HG03064 (cell line): ENCODE measurements around the gene DGCR2.
"Not testable (repeated sequence)": the region's sequence is repeated elsewhere in the genome, so short reads cannot be mapped to it uniquely, and the experiment has no call there.

Experiments used
- ATAC-seq: cut with Tn5 transposase; IDR thresholded peaks from one replicate; pipeline ENCODE4 v1.9.1; 2021; ENCODE audit warnings: low read depth; ENCODE audit not compliant: unreplicated experiment

DGCR2 gene

DNA sequence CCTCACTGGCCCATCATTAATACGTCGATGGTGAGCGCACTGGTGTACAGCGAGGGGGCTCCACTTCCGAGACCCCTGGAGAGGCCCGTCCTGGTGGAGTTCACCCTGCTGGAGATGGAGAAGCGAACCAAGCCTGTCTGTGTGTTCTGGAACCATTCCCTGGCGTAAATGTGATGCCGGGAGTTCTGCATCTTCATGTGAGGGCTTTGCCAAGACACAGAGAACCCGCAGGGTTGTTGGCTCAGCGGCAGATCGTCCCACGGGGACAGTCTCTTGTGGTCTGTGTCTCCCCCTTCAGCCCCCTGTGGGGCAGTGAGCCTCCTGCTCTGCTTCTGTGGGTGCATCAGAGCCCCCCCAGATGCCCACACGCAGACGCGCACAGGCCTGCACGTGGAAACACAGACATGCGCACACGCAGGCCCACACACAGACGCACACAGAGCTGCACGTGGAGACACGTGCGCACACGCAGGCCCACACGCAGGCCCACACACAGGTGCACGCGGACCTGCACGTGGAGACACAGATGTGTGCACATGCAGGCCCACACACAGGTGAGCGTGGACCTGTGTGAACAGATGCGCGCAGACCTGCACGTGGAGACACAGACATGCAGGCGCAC lies 130.3 kb downstream of the DGCR2 start:
- ATAC-seq, result no peak

DNA sequence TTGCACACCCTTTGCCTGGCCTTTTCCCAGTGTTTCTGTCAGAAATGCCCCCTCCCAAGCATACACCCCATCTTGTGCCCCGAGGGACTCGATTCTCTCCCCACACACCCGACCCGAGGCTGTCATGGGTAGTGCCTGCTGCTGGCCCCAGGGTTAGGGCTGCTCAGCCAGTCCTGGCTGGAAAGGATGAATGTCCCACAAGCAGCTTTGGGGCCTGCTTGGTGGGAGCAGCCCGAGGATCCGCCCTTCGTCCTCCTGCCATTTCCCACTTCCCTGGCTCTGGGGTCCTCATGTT lies 131.1 kb downstream of the DGCR2 start:
- ATAC-seq, result no peak

- ATAC-seq, result no peak
Measured at GRCh38 chr22:18990355-18991137, 131.7 kb downstream of the DGCR2 start.

DNA sequence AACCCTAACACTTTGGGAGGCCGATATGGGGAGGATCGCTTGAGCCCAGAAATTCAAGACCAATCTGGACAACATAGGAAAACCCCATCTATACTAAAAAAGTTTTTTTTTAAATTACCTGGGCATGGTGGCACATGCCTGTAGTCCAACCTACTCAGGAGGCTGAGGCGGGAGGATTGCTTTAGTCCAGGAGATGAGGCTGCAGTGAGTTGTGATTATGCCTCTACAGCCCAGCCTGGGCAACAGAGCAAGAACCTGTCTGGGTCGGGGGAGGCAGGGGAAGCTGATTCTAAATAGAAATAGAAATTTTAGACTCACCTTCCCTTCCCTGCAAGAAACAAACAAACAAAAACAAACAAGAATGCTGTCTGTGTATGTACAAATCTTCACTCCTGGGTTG lies 133.3 kb downstream of the DGCR2 start:
- ATAC-seq, result no peak

DNA sequence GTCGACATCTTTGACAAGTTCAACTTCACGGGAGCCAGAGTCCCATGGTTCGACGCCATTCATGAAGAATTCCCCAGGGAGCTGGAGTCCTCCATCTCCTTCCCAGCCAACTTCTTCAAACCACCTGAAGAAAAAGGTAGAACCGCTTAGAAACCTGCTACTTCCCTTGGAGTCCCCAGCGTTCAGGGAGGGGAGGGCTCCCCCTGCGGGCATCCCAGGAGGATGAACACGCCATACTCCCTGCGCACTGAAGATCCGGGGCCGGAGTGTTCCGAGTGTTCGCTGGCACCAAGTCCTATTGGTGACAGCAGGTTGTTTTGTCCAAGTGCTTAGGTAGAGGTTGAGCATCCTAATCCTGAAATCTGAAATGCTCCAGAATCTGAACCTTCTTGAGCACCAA lies 134.4 kb downstream of the DGCR2 start:
- ATAC-seq, result no peak

GRCh38 chr22:18987114-18987513 lies 135.1 kb downstream of the DGCR2 start:
- not testable (repeated sequence) for ATAC-seq
